HEK293 (cell line): ENCODE data around the gene STPG2.

Source experiments
- CTCF ChIA-PET: fragments of 350-600 bp; formaldehyde crosslinking; extraction: SDS; loops from one replicate; lab custom pipeline; 2021; ENCODE audit warnings: antibody characterized with exemption; lab: Yijun Ruan, JAX
- POLR2A ChIA-PET: fragments of 300-600 bp; formaldehyde crosslinking; extraction: SDS; loops from one replicate; lab custom pipeline; 2020; ENCODE audit warnings: antibody characterized with exemption, inconsistent platforms; lab: Yijun Ruan, JAX
- H3K27ac ChIP-seq: fragments of 200-500 bp; sonication (Bioruptor generic); 2 replicates; pipeline ENCODE4 v1.5.1; 2014; ENCODE audit warnings: low read depth, low read length, control low read depth, inconsistent platforms; ENCODE audit errors: extremely low read depth
- H3K36me3 ChIP-seq, 2 experiments: fragments of 200-500 bp in 1 of 2; sonication (Bioruptor generic) in 1 of 2; 1 replicate in 1 of 2; 2 replicates in 1 of 2; pipeline ENCODE4 v1.5.1; 2014 to 2017; ENCODE audit warnings: inconsistent platforms in 2 of 2, low read length in 2 of 2; ENCODE audit not compliant: control insufficient read depth in 2 of 2, insufficient read depth in 1 of 2
- H3K4me1 ChIP-seq: fragments of 200-500 bp; sonication (Bioruptor generic); 2 replicates; pipeline ENCODE4 v1.5.1; 2014; ENCODE audit warnings: mild to moderate bottlenecking, low read length, inconsistent platforms; ENCODE audit not compliant: control insufficient read depth, insufficient read depth
- H3K4me3 ChIP-seq: 2 replicates; pipeline ENCODE4 v1.5.1; 2011; ENCODE audit warnings: low read depth, mild to moderate bottlenecking, control low read depth, low read length, moderate library complexity
- H3K9me3 ChIP-seq: fragments of 200-500 bp; sonication (Bioruptor generic); 2 replicates; pipeline ENCODE4 v1.5.1; 2014; ENCODE audit warnings: low read depth, low read length, inconsistent platforms; ENCODE audit not compliant: control insufficient read depth, insufficient read depth
- PRDM4 ChIP-seq: fragments of 450-650 bp; formaldehyde crosslinking; IDR thresholded peaks from 2 replicates; pipeline ENCODE4 v1.5.1; 2017; ENCODE audit warnings: missing biosample characterization, missing genetic modification characterization
- RBAK ChIP-seq: fragments of 450-650 bp; formaldehyde crosslinking; IDR thresholded peaks from 2 replicates; pipeline ENCODE4 v1.5.1; 2016; ENCODE audit warnings: missing biosample characterization, missing genetic modification characterization
- SCRT1 ChIP-seq: fragments of 450-650 bp; formaldehyde crosslinking; IDR thresholded peaks from 2 replicates; pipeline ENCODE4 v1.5.1; 2016; ENCODE audit warnings: missing biosample characterization, missing genetic modification characterization, borderline replicate concordance
- SP2 ChIP-seq: fragments of 450-650 bp; formaldehyde crosslinking; IDR thresholded peaks from 2 replicates; pipeline ENCODE4 v1.5.1; 2016; ENCODE audit warnings: missing biosample characterization, missing genetic modification characterization
- ZBTB17 ChIP-seq: fragments of 450-650 bp; formaldehyde crosslinking; IDR thresholded peaks from 2 replicates; pipeline ENCODE4 v1.5.1; 2016; ENCODE audit warnings: missing biosample characterization, missing genetic modification characterization
- ZBTB21 ChIP-seq: fragments of 450-650 bp; formaldehyde crosslinking; IDR thresholded peaks from 2 replicates; pipeline ENCODE4 v1.5.1; 2017; ENCODE audit warnings: missing biosample characterization, missing genetic modification characterization
- ZEB2 ChIP-seq: fragments of 450-650 bp; formaldehyde crosslinking; IDR thresholded peaks from 2 replicates; pipeline ENCODE4 v1.5.1; 2016; ENCODE audit warnings: missing biosample characterization, missing genetic modification characterization
- ZNF133 ChIP-seq: fragments of 450-650 bp; formaldehyde crosslinking; IDR thresholded peaks from 2 replicates; pipeline ENCODE4 v1.5.1; 2016; ENCODE audit warnings: missing biosample characterization, missing genetic modification characterization
- ZNF146 ChIP-seq: fragments of 450-650 bp; formaldehyde crosslinking; IDR thresholded peaks from 2 replicates; pipeline ENCODE4 v1.5.1; 2016; ENCODE audit warnings: missing biosample characterization, missing genetic modification characterization
- ZNF148 ChIP-seq: fragments of 450-650 bp; formaldehyde crosslinking; IDR thresholded peaks from 2 replicates; pipeline ENCODE4 v1.5.0; 2017; ENCODE audit warnings: missing biosample characterization, missing genetic modification characterization, borderline replicate concordance
- ZNF221 ChIP-seq: fragments of 450-650 bp; formaldehyde crosslinking; IDR thresholded peaks from 2 replicates; pipeline ENCODE4 v1.5.1; 2017; ENCODE audit warnings: missing biosample characterization, missing genetic modification characterization, borderline replicate concordance
- ZNF354C ChIP-seq: fragments of 450-650 bp; formaldehyde crosslinking; IDR thresholded peaks from 2 replicates; pipeline ENCODE4 v1.5.1; 2016; ENCODE audit warnings: missing biosample characterization, missing genetic modification characterization, low read depth, borderline replicate concordance
- ZNF518A ChIP-seq: fragments of 450-650 bp; formaldehyde crosslinking; conservative IDR thresholded peaks from 2 replicates; pipeline ENCODE4 v1.5.1; 2016; ENCODE audit warnings: low read depth, missing biosample characterization, missing genetic modification characterization
- ZNF530 ChIP-seq: fragments of 450-650 bp; formaldehyde crosslinking; IDR thresholded peaks from 2 replicates; pipeline ENCODE4 v1.5.1; 2016; ENCODE audit warnings: low read depth, missing biosample characterization, missing genetic modification characterization
- ZNF596 ChIP-seq: fragments of 450-650 bp; IDR thresholded peaks from 2 replicates; pipeline ENCODE4 v1.5.0; 2018; ENCODE audit warnings: missing biosample characterization, mild to moderate bottlenecking, missing genetic modification characterization, moderate library complexity
- ZNF677 ChIP-seq: fragments of 450-650 bp; IDR thresholded peaks from 2 replicates; pipeline ENCODE4 v1.5.0; 2018; ENCODE audit warnings: missing biosample characterization, mild to moderate bottlenecking, missing genetic modification characterization, moderate library complexity
- ZNF76 ChIP-seq: fragments of 450-650 bp; formaldehyde crosslinking; IDR thresholded peaks from 2 replicates; pipeline ENCODE4; 2016; ENCODE audit warnings: low read depth, missing biosample characterization, missing genetic modification characterization, borderline replicate concordance
- ZSCAN4 ChIP-seq: fragments of 450-650 bp; formaldehyde crosslinking; IDR thresholded peaks from 2 replicates; pipeline ENCODE4 v1.5.1; 2017; ENCODE audit warnings: missing biosample characterization, missing genetic modification characterization

Gene STPG2

GRCh38 chr4:97653701-97654100, 489.6 kb downstream of the STPG2 start:
- no peak overlapping the region for H3K4me3 ChIP-seq
- no peaks in the 10 kb centered on the region for H3K4me1 ChIP-seq
- H3K27ac ChIP-seq, result no peak overlapping the region
- no peak for TF ChIP-seq ZEB2
- no peak for TF ChIP-seq ZNF133 (tag by site-specific recombination)
- TF ChIP-seq SCRT1 (tag by site-specific recombination), result no peak
- no peaks in the 10 kb centered on the region for H3K9me3 ChIP-seq
- ChIA-PET POLR2A (no interaction called here), CTCF (no interaction called here)
- no peaks in the 10 kb centered on the region for H3K36me3 ChIP-seq

GRCh38 chr4:97646997-97647396, 496.3 kb downstream of the STPG2 start:
- POLR2A ChIA-PET, result no interaction called here
- Histone ChIP-seq H3K4me1 (no peaks in the 10 kb centered on the region), H3K36me3 (no peaks in the 10 kb centered on the region), H3K9me3 (no peaks in the 10 kb centered on the region), H3K27ac (no peak overlapping the region), H3K4me3 (no peak overlapping the region)
- TF ChIP-seq ZNF221 (no peak), SP2 (tag by site-specific recombination) (no peak), ZNF677 (tag by site-specific recombination) (no peak), ZNF596 (tag by site-specific recombination) (no peak), ZNF146 (no peak), ZBTB21 (no peak), ZNF76 (tag by site-specific recombination) (no peak), ZNF354C (no peak), ZBTB17 (no peak), ZNF148 (tag by site-specific recombination) (no peak), ZSCAN4 (tag by site-specific recombination) (no peak), ZNF518A (tag by site-specific recombination) (no peak), PRDM4 (tag by site-specific recombination) (no peak), ZNF530 (tag by site-specific recombination) (no peak), RBAK (tag by site-specific recombination) (no peak)
- CTCF ChIA-PET, result interaction anchor here (0.6 kb wide), 1 partner anchor 85 kb away, joined by 3 read pairs; no protein-coding TSS in a partner anchor
